ENCODE results near the gene PCSK5.

The PCSK5 gene

GRCh38 chr9:75911390-75911789, 20.9 kb downstream of the PCSK5 start:
- H3K4me3 Mint-ChIP-seq: no peak overlapping the region
- no peak for ATAC-seq (replicated peaks; ENCODE audit: extremely low read depth, poor library complexity, severe bottlenecking)

GRCh38 chr9:75912951-75913350, 22.5 kb downstream of the PCSK5 start:
- Mint-ChIP-seq H3K9me3 (peaks cover 6% of the 10 kb centered on the region), H3K27me3 (no peaks in the 10 kb centered on the region), H3K4me3 (no peak overlapping the region), H3K27ac (ENCODE audit: low read depth) (no peak overlapping the region), H3K36me3 (ENCODE audit: insufficient read depth) (no peaks in the 10 kb centered on the region), H3K4me1 (no peaks in the 10 kb centered on the region)
- no peak for DNase-seq (ENCODE audit: low spot score in 2 of 2)
- no peak for ATAC-seq (replicated peaks; ENCODE audit: extremely low read depth, poor library complexity, severe bottlenecking)

More at GRCh38 chr9:75911390-75911789, 20.9 kb downstream of the PCSK5 start:
- Mint-ChIP-seq H3K4me1 (no peaks in the 10 kb centered on the region), H3K27me3 (no peaks in the 10 kb centered on the region), H3K9me3 (peaks cover 6% of the 10 kb centered on the region), H3K27ac (ENCODE audit: low read depth) (no peak overlapping the region), H3K36me3 (ENCODE audit: insufficient read depth) (no peaks in the 10 kb centered on the region)
- DNase-seq (ENCODE audit: low spot score in 2 of 2): no peak

GRCh38 chr9:75914002-75914401, 23.5 kb downstream of the PCSK5 start:
- Mint-ChIP-seq H3K4me3 (no peak overlapping the region), H3K27ac (ENCODE audit: low read depth) (no peak overlapping the region), H3K4me1 (no peaks in the 10 kb centered on the region), H3K9me3 (no peaks in the 10 kb centered on the region), H3K36me3 (ENCODE audit: insufficient read depth) (no peaks in the 10 kb centered on the region), H3K27me3 (no peaks in the 10 kb centered on the region)
- ATAC-seq (replicated peaks; ENCODE audit: extremely low read depth, poor library complexity, severe bottlenecking) (no peak), DNase-seq (ENCODE audit: low spot score in 2 of 2) (no peak)

GRCh38 chr9:75914883-75915452, 24.5 kb downstream of the PCSK5 start:
- DNase-seq (ENCODE audit: low spot score in 2 of 2) (no peak), ATAC-seq (replicated peaks; ENCODE audit: extremely low read depth, poor library complexity, severe bottlenecking) (no peak)
- no peaks in the 10 kb centered on the region for H3K27me3 Mint-ChIP-seq
- no peaks in the 10 kb centered on the region for H3K9me3 Mint-ChIP-seq
- no peaks in the 10 kb centered on the region for H3K36me3 Mint-ChIP-seq (ENCODE audit: insufficient read depth)
- H3K4me3 Mint-ChIP-seq: no peak overlapping the region
- H3K27ac Mint-ChIP-seq (ENCODE audit: low read depth): no peak overlapping the region
- H3K4me1 Mint-ChIP-seq: no peaks in the 10 kb centered on the region

GRCh38 chr9:75918154-75918553, 27.7 kb downstream of the PCSK5 start:
- peaks cover 1% of the 10 kb centered on the region for H3K36me3 Mint-ChIP-seq (ENCODE audit: insufficient read depth)
- H3K4me3 Mint-ChIP-seq: no peak overlapping the region

GRCh38 chr9:75918909-75919308, 28.4 kb downstream of the PCSK5 start:
- Mint-ChIP-seq H3K4me3 (no peak overlapping the region), H3K27ac (ENCODE audit: low read depth) (no peak overlapping the region), H3K9me3 (peaks cover 4% of the 10 kb centered on the region), H3K4me1 (no peaks in the 10 kb centered on the region), H3K36me3 (ENCODE audit: insufficient read depth) (peaks cover 1% of the 10 kb centered on the region), H3K27me3 (no peaks in the 10 kb centered on the region)
- ATAC-seq (replicated peaks; ENCODE audit: extremely low read depth, poor library complexity, severe bottlenecking): no peak
- DNase-seq (ENCODE audit: low spot score in 2 of 2): no peak

More at GRCh38 chr9:75918154-75918553, 27.7 kb downstream of the PCSK5 start:
- H3K27me3 Mint-ChIP-seq: no peaks in the 10 kb centered on the region
- no peaks in the 10 kb centered on the region for H3K4me1 Mint-ChIP-seq
- no peak for ATAC-seq (replicated peaks; ENCODE audit: extremely low read depth, poor library complexity, severe bottlenecking)
- no peaks in the 10 kb centered on the region for H3K9me3 Mint-ChIP-seq
- no peak overlapping the region for H3K27ac Mint-ChIP-seq (ENCODE audit: low read depth)
- no peak for DNase-seq (ENCODE audit: low spot score in 2 of 2)

- Mint-ChIP-seq H3K9me3 (peaks cover 6% of the 10 kb centered on the region), H3K27me3 (no peaks in the 10 kb centered on the region), H3K27ac (ENCODE audit: low read depth) (no peak overlapping the region), H3K4me1 (no peaks in the 10 kb centered on the region), H3K4me3 (no peak overlapping the region), H3K36me3 (ENCODE audit: insufficient read depth) (peaks cover 1% of the 10 kb centered on the region)
- ATAC-seq (replicated peaks; ENCODE audit: extremely low read depth, poor library complexity, severe bottlenecking): no peak
- no peak for DNase-seq (ENCODE audit: low spot score in 2 of 2)
These were observed 31.1 kb downstream of the PCSK5 start for GRCh38 chr9:75921391-75922127.

GRCh38 chr9:75926385-75926784, 35.9 kb downstream of the PCSK5 start:
- DNase-seq (ENCODE audit: low spot score in 2 of 2): no peak
- Mint-ChIP-seq H3K4me1 (no peaks in the 10 kb centered on the region), H3K27ac (ENCODE audit: low read depth) (no peak overlapping the region), H3K36me3 (ENCODE audit: insufficient read depth) (peaks cover 3% of the 10 kb centered on the region), H3K27me3 (no peaks in the 10 kb centered on the region), H3K4me3 (no peak overlapping the region), H3K9me3 (peaks cover 6% of the 10 kb centered on the region)
- ATAC-seq (replicated peaks; ENCODE audit: extremely low read depth, poor library complexity, severe bottlenecking): no peak

- Mint-ChIP-seq H3K27ac (ENCODE audit: low read depth) (no peak overlapping the region), H3K4me1 (no peaks in the 10 kb centered on the region), H3K27me3 (no peaks in the 10 kb centered on the region), H3K36me3 (ENCODE audit: insufficient read depth) (peaks cover 2% of the 10 kb centered on the region), H3K4me3 (no peak overlapping the region), H3K9me3 (peaks cover 6% of the 10 kb centered on the region)
- ATAC-seq (replicated peaks; ENCODE audit: extremely low read depth, poor library complexity, severe bottlenecking) (no peak), DNase-seq (ENCODE audit: low spot score in 2 of 2) (no peak)
These were observed 36.9 kb downstream of the PCSK5 start for GRCh38 chr9:75927356-75927755.

GRCh38 chr9:75930190-75930589, 39.7 kb downstream of the PCSK5 start:
- ATAC-seq (replicated peaks; ENCODE audit: extremely low read depth, poor library complexity, severe bottlenecking) (no peak), DNase-seq (ENCODE audit: low spot score in 2 of 2) (no peak)
- Mint-ChIP-seq H3K27ac (ENCODE audit: low read depth) (no peak overlapping the region), H3K4me1 (no peaks in the 10 kb centered on the region), H3K27me3 (no peaks in the 10 kb centered on the region), H3K36me3 (ENCODE audit: insufficient read depth) (peaks cover 2% of the 10 kb centered on the region), H3K9me3 (no peaks in the 10 kb centered on the region), H3K4me3 (no peak overlapping the region)

GRCh38 chr9:75930730-75931321, 40.4 kb downstream of the PCSK5 start:
- no peak for ATAC-seq (replicated peaks; ENCODE audit: extremely low read depth, poor library complexity, severe bottlenecking)
- Mint-ChIP-seq H3K4me1 (no peaks in the 10 kb centered on the region), H3K9me3 (no peaks in the 10 kb centered on the region), H3K27ac (ENCODE audit: low read depth) (no peak overlapping the region), H3K36me3 (ENCODE audit: insufficient read depth) (peaks cover 2% of the 10 kb centered on the region), H3K4me3 (no peak overlapping the region), H3K27me3 (no peaks in the 10 kb centered on the region)
- DNase-seq (ENCODE audit: low spot score in 2 of 2): no peak

GRCh38 chr9:75933982-75934381, 43.5 kb downstream of the PCSK5 start:
- no peaks in the 10 kb centered on the region for H3K4me1 Mint-ChIP-seq
- H3K4me3 Mint-ChIP-seq: no peak overlapping the region
- H3K27me3 Mint-ChIP-seq: no peaks in the 10 kb centered on the region
- no peak overlapping the region for H3K27ac Mint-ChIP-seq (ENCODE audit: low read depth)
- DNase-seq (ENCODE audit: low spot score in 2 of 2) (no peak), ATAC-seq (replicated peaks; ENCODE audit: extremely low read depth, poor library complexity, severe bottlenecking) (no peak)
- no peaks in the 10 kb centered on the region for H3K9me3 Mint-ChIP-seq
- H3K36me3 Mint-ChIP-seq (ENCODE audit: insufficient read depth): no peaks in the 10 kb centered on the region

- no peaks in the 10 kb centered on the region for H3K36me3 Mint-ChIP-seq (ENCODE audit: insufficient read depth)
- ATAC-seq (replicated peaks; ENCODE audit: extremely low read depth, poor library complexity, severe bottlenecking) (no peak), DNase-seq (ENCODE audit: low spot score in 2 of 2) (no peak)
These were observed 45.1 kb downstream of the PCSK5 start for GRCh38 chr9:75935591-75935990.

More at GRCh38 chr9:75935591-75935990, 45.1 kb downstream of the PCSK5 start:
- Mint-ChIP-seq H3K27me3 (no peaks in the 10 kb centered on the region), H3K27ac (ENCODE audit: low read depth) (no peak overlapping the region), H3K4me1 (no peaks in the 10 kb centered on the region), H3K9me3 (no peaks in the 10 kb centered on the region), H3K4me3 (no peak overlapping the region)

All from central memory CD8-positive, alpha-beta T cell (primary cell).